Tibial artery (tissue), 4 donors: ENCODE measurements around the gene ARHGAP44.

Experiments
- DNase-seq, 2 donors: peaks; one replicate each; pipeline ENCODE4 v3.0.0-alpha.2; 2019
- H3K27ac ChIP-seq, 2 donors: fragments of 200-600 bp; sonication (generic) in 1 of 2; 1 replicate in 1 of 2; 2 replicates in 1 of 2; pipeline ENCODE4 v1.5.1; 2018 to 2019; ENCODE audit warnings: mild to moderate bottlenecking in 1 of 2
- H3K27me3 ChIP-seq, 2 donors: fragments of 200-600 bp; sonication (generic) in 1 of 2; one replicate each; pipeline versions ENCODE4 v1.5.1 to v1.6.0; 2016 to 2019
- H3K36me3 ChIP-seq, 3 donors: fragments of 200-600 bp; sonication (generic) in 2 of 3; one replicate each; pipeline ENCODE4 v1.5.1; 2016 to 2019; ENCODE audit warnings: mild to moderate bottlenecking in 2 of 3
- H3K4me1 ChIP-seq, 4 donors: fragments of 200-600 bp; sonication (generic) in 2 of 4; 1 replicate in 3 of 4; 2 replicates in 1 of 4; pipeline ENCODE4 v1.5.1; 2016 to 2019
- H3K4me3 ChIP-seq, 2 donors: fragments of 200-600 bp; sonication (generic) in 1 of 2; 1 replicate in 1 of 2; 2 replicates in 1 of 2; pipeline ENCODE4 v1.5.1; 2018 to 2019; ENCODE audit warnings: mild to moderate bottlenecking in 2 of 2
- H3K9me3 ChIP-seq, 3 donors: fragments of 200-600 bp; sonication (generic) in 1 of 3; one replicate each; pipeline ENCODE4 v1.5.1; 2016 to 2019
- intact Hi-C: fragments of 100-400 bp; cut with DNase I; formaldehyde crosslinking; loops from one replicate; pipeline ENCODE4 v1.15.0; 2023; ENCODE audit warnings: low total_unique reads
- TF ChIP-seq, protein P1 (sequence below), 2 experiments: fragments of 200-600 bp in 1 of 2; fragments of 450-650 bp in 1 of 2; IDR thresholded peaks; one replicate each; pipeline ENCODE4 v1.5.1; 2017 to 2019; ENCODE audit warnings: antibody characterized with exemption in 2 of 2, mild to moderate bottlenecking in 1 of 2, moderate library complexity in 1 of 2

Gene ARHGAP44

GRCh38 chr17:12883472-12883871 is 94.2 kb downstream of the ARHGAP44 start:
- H3K36me3 ChIP-seq = no peaks in the 10 kb centered on the region
- H3K27me3 ChIP-seq = no peaks in the 10 kb centered on the region
- no peaks in the 10 kb centered on the region for H3K4me1 ChIP-seq
- H3K4me3 ChIP-seq = no peak overlapping the region
- TF ChIP-seq, protein P1, sequence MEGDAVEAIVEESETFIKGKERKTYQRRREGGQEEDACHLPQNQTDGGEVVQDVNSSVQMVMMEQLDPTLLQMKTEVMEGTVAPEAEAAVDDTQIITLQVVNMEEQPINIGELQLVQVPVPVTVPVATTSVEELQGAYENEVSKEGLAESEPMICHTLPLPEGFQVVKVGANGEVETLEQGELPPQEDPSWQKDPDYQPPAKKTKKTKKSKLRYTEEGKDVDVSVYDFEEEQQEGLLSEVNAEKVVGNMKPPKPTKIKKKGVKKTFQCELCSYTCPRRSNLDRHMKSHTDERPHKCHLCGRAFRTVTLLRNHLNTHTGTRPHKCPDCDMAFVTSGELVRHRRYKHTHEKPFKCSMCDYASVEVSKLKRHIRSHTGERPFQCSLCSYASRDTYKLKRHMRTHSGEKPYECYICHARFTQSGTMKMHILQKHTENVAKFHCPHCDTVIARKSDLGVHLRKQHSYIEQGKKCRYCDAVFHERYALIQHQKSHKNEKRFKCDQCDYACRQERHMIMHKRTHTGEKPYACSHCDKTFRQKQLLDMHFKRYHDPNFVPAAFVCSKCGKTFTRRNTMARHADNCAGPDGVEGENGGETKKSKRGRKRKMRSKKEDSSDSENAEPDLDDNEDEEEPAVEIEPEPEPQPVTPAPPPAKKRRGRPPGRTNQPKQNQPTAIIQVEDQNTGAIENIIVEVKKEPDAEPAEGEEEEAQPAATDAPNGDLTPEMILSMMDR (IDR thresholded peaks at IDR 0.05) = no peak
- no peak for DNase-seq
- no peaks in the 10 kb centered on the region for H3K9me3 ChIP-seq
- intact Hi-C loops = no loop called here
- no peak overlapping the region for H3K27ac ChIP-seq

DNA sequence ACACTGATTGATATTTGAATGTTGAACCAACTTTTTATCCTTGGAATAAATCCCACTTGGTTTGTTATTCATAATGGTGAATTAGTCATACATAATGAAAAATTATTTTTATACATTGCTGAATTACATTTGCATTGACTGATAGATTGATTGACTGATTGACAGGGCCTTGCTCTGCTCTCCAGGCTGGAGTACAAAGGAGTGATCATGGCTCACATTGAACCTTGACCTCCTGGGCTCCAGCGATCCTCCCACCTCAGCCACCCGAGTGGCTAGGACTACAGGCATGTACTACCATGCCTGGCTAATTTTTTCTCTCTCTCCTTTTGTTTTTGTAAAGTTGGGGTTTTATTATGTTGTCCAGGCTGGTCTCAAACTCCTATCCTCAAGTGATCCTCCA is 97.8 kb downstream of the ARHGAP44 start:
- TF ChIP-seq, protein P1 (IDR thresholded peaks at IDR 0.05) = no peak
- DNase-seq = no peak
- Histone ChIP-seq H3K4me1 (no peaks in the 10 kb centered on the region), H3K4me3 (no peak overlapping the region), H3K27ac (no peak overlapping the region), H3K27me3 (no peaks in the 10 kb centered on the region), H3K36me3 (no peaks in the 10 kb centered on the region), H3K9me3 (no peaks in the 10 kb centered on the region)
- intact Hi-C loops = no loop called here

GRCh38 chr17:12896180-12896785 is 107.0 kb downstream of the ARHGAP44 start:
- H3K27ac ChIP-seq = no peak overlapping the region
- no peak for DNase-seq
- TF ChIP-seq, protein P1 (IDR thresholded peaks at IDR 0.05) = no peak
- no peak overlapping the region for H3K4me3 ChIP-seq
- H3K36me3 ChIP-seq = peaks cover 0 to 15% (median 8%) of the 10 kb centered on the region in 3 donors
- H3K9me3 ChIP-seq = no peaks in the 10 kb centered on the region
- intact Hi-C loops = no loop called here
- H3K4me1 ChIP-seq = no peaks in the 10 kb centered on the region
- no peaks in the 10 kb centered on the region for H3K27me3 ChIP-seq

DNA sequence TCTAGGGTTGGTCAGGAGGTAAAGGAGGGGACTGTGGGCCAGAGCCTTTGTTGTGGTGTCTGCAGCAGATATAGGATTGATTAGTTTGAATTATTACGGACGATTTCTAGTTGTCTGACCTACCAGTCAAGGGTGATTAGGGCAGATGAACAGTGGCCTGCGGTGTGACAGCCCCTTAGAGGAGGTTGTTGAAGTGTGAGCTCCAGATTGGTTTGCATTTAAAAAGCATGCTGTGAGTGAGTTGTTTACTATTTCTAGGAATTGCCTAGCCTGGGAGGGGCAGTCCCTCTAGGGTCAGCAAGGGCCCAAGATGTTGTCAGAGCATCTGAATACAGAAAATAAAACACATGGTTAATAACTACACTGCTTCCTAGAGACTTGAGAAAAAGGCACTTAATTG is 108.8 kb downstream of the ARHGAP44 start:
- H3K27me3 ChIP-seq = no peaks in the 10 kb centered on the region
- H3K4me1 ChIP-seq = no peaks in the 10 kb centered on the region
- no peaks in the 10 kb centered on the region for H3K9me3 ChIP-seq
- no peak overlapping the region for H3K4me3 ChIP-seq
- peaks cover 0 to 15% (median 8%) of the 10 kb centered on the region in 3 donors for H3K36me3 ChIP-seq
- DNase-seq = no peak
- no peak overlapping the region for H3K27ac ChIP-seq
- intact Hi-C loops = no loop called here
- TF ChIP-seq, protein P1 (IDR thresholded peaks at IDR 0.05) = no peak

GRCh38 chr17:12899604-12900003 is 110.3 kb downstream of the ARHGAP44 start:
- TF ChIP-seq, protein P1 (IDR thresholded peaks at IDR 0.05) = no peak
- H3K4me1 ChIP-seq = no peaks in the 10 kb centered on the region
- no peak for DNase-seq
- H3K27me3 ChIP-seq = no peaks in the 10 kb centered on the region
- H3K27ac ChIP-seq = no peak overlapping the region
- no peaks in the 10 kb centered on the region for H3K9me3 ChIP-seq
- no peak overlapping the region for H3K4me3 ChIP-seq
- peaks cover 0 to 15% (median 8%) of the 10 kb centered on the region in 3 donors for H3K36me3 ChIP-seq
- intact Hi-C loops = no loop called here

GRCh38 chr17:12900474-12900873 is 111.2 kb downstream of the ARHGAP44 start:
- TF ChIP-seq, protein P1 (IDR thresholded peaks at IDR 0.05) = no peak
- Histone ChIP-seq H3K4me1 (no peaks in the 10 kb centered on the region), H3K27me3 (no peaks in the 10 kb centered on the region), H3K27ac (no peak overlapping the region), H3K9me3 (no peaks in the 10 kb centered on the region), H3K36me3 (peaks cover 0 to 15% (median 8%) of the 10 kb centered on the region in 3 donors), H3K4me3 (no peak overlapping the region)
- DNase-seq = no peak
- intact Hi-C loops = no loop called here
